B cell (primary cell): ENCODE data around the gene PFKM. TPM values are rescaled to one million over a fixed set of nuclear protein-coding genes. Genes with fewer than 3 reads are reported as not detected.

Experiments used
- ATAC-seq: fragments of 200-7000 bp; cut with Tn5 transposase; one replicate; pipeline ENCODE4 v1.10.0; 2021; ENCODE audit warnings: low read depth, mild to moderate bottlenecking, moderate number of reproducible peaks, moderate library complexity
- CTCF ChIA-PET: fragments of 350-600 bp; sonication (Branson Sonifier 250); formaldehyde crosslinking; loops from one replicate; lab custom pipeline; 2021; ENCODE audit warnings: antibody characterized with exemption, inconsistent platforms; lab: Charles Lee
- POLR2A ChIA-PET: fragments of 350-600 bp; sonication (Branson Sonifier 250); formaldehyde crosslinking; loops from one replicate; lab custom pipeline; 2021; ENCODE audit warnings: antibody characterized with exemption; lab: Charles Lee
- DNase-seq: peaks from one replicate; pipeline ENCODE4 v3.0.0; 2013
- H2AFZ ChIP-seq: 2 replicates; pipeline ENCODE4 v1.6.1; 2012; ENCODE audit warnings: mild to moderate bottlenecking, low read depth, low read length; ENCODE audit not compliant: insufficient read depth, poor library complexity, severe bottlenecking
- H3K27ac ChIP-seq, 2 donors: 1 replicate in 1 of 2; 2 replicates in 1 of 2; pipeline ENCODE4 v1.5.1; 2012 to 2013; ENCODE audit warnings: low read length in 2 of 2, mild to moderate bottlenecking in 2 of 2, moderate library complexity in 1 of 2
- H3K27me3 ChIP-seq, 4 experiments: fragments of 200-600 bp in 1 of 4; sonication (generic) in 1 of 4; replicated peaks in 1 of 4; 1 replicate in 2 of 4; 2 replicates in 2 of 4; pipeline versions ENCODE4 v1.6.1 to v1.7.0; 2013 to 2016; ENCODE audit warnings: low read length in 3 of 4, mild to moderate bottlenecking in 2 of 4, mixed read lengths in 1 of 4, moderate library complexity in 1 of 4; ENCODE audit not compliant: insufficient read depth in 4 of 4, control insufficient read depth in 3 of 4; ENCODE audit errors: control extremely low read depth in 1 of 4
- H3K36me3 ChIP-seq, 2 experiments: replicated peaks in 1 of 2; 1 replicate in 1 of 2; 2 replicates in 1 of 2; pipeline versions ENCODE4 v1.6.1 to v1.7.1; 2013; ENCODE audit warnings: low read length in 1 of 2; ENCODE audit not compliant: insufficient read depth in 2 of 2, control insufficient read depth in 1 of 2; ENCODE audit errors: control extremely low read depth in 1 of 2, extremely low read depth in 1 of 2
- H3K4me1 ChIP-seq, 2 donors: fragments of 200-600 bp in 1 of 2; sonication (generic) in 1 of 2; 1 replicate in 1 of 2; 2 replicates in 1 of 2; pipeline versions ENCODE4 v1.5.1 to v1.6.1; 2013 to 2017; ENCODE audit warnings: low read length in 2 of 2; ENCODE audit not compliant: control insufficient read depth in 2 of 2, insufficient read depth in 2 of 2
- H3K4me2 ChIP-seq: replicated peaks from 2 replicates; pipeline ENCODE3; 2012; ENCODE audit warnings: mild to moderate bottlenecking, low read depth, low read length; ENCODE audit not compliant: poor library complexity, severe bottlenecking
- H3K4me3 ChIP-seq, 5 experiments: fragments of 200-600 bp in 1 of 5; sonication (generic) in 1 of 5; 1 replicate in 3 of 5; 2 replicates in 2 of 5; pipeline versions ENCODE4 v1.5.1 to v1.7.0; 2011 to 2016; ENCODE audit warnings: low read length in 4 of 5, mild to moderate bottlenecking in 4 of 5, low read depth in 2 of 5, control low read depth in 1 of 5, moderate library complexity in 1 of 5; ENCODE audit not compliant: insufficient read depth in 1 of 5; ENCODE audit errors: control extremely low read depth in 1 of 5, extremely low read depth in 1 of 5
- H3K79me2 ChIP-seq: fragments of 200-600 bp; sonication (generic); one replicate; pipeline ENCODE4 v1.6.0; 2016; ENCODE audit warnings: low read length; ENCODE audit not compliant: control insufficient read depth, insufficient read depth
- H3K9ac ChIP-seq: fragments of 200-600 bp; sonication (generic); 2 replicates; pipeline ENCODE4 v1.6.1; 2017; ENCODE audit warnings: mild to moderate bottlenecking, low read length, moderate library complexity
- H3K9me3 ChIP-seq, 3 donors: one replicate each; pipeline versions ENCODE4 v1.6.1 to v1.7.1; 2013; ENCODE audit warnings: low read length in 2 of 3; ENCODE audit not compliant: control insufficient read depth in 2 of 3, insufficient read depth in 1 of 3; ENCODE audit errors: control extremely low read depth in 1 of 3
- H4K20me1 ChIP-seq: 2 replicates; pipeline ENCODE4 v1.6.0; 2012; ENCODE audit warnings: mild to moderate bottlenecking, low read length; ENCODE audit not compliant: insufficient read depth, control insufficient read depth, poor library complexity, severe bottlenecking
- H3K27ac Mint-ChIP-seq: one replicate; pipeline ENCODE4 v1.8.0; 2021; ENCODE audit warnings: mixed read lengths
- H3K27me3 Mint-ChIP-seq: one replicate; pipeline ENCODE4 v1.8.0; 2021; ENCODE audit warnings: mixed read lengths
- H3K4me1 Mint-ChIP-seq: one replicate; pipeline ENCODE4 v1.8.0; 2021; ENCODE audit warnings: mixed read lengths
- H3K4me3 Mint-ChIP-seq: one replicate; pipeline ENCODE4 v1.8.0; 2021; ENCODE audit warnings: mixed read lengths
- H3K9me3 Mint-ChIP-seq: one replicate; pipeline ENCODE4 v1.8.0; 2022; ENCODE audit warnings: mixed read lengths; ENCODE audit not compliant: insufficient read depth
- EZH2 ChIP-seq: IDR thresholded peaks from 2 replicates; pipeline ENCODE4 v1.6.1; 2012; ENCODE audit warnings: borderline replicate concordance, low read depth, mild to moderate bottlenecking, moderate library complexity, low read length; ENCODE audit not compliant: insufficient read depth, poor library complexity, severe bottlenecking
- WGBS: methylation state at CpG from one replicate; pipeline ENCODE4 v1.1.5; 2013; ENCODE audit warnings: missing lambda C conversion rate; ENCODE audit not compliant: insufficient coverage; 5-methylcytosine and 5-hydroxymethylcytosine counted together
- intact Hi-C: fragments of 100-400 bp; cut with micrococcal nuclease; formaldehyde crosslinking; loops from one replicate; pipeline ENCODE4 v1.10.0; 2022
- polyA plus RNA-seq: library from polyadenylated mRNA; depleted of rRNA; stranded (reverse); fragments of >200 nt; gene quantifications from 2 replicates; pipeline ENCODE4 v1.2.3, GENCODE V29; 2012
- total RNA-seq, 2 donors: library from RNA; stranded (reverse); fragments of 120-200 nt in 1 of 2; gene quantifications; 1 replicate in 1 of 2; 2 replicates in 1 of 2; pipeline versions ENCODE4 v1.2.3 to v1.2.4, GENCODE V29; 2013 to 2022
- TF ChIP-seq, protein P1 (sequence below): fragments of 200-600 bp; IDR thresholded peaks from one replicate; pipeline ENCODE4 v1.8.0; 2022; ENCODE audit warnings: antibody characterized with exemption, mild to moderate bottlenecking

PFKM gene
- total and polyA plus RNA-seq, 2 donors (not counting 1 experiment from before 2014, with no cell fraction given) = 20.3 to 43.0 TPM

DNA sequence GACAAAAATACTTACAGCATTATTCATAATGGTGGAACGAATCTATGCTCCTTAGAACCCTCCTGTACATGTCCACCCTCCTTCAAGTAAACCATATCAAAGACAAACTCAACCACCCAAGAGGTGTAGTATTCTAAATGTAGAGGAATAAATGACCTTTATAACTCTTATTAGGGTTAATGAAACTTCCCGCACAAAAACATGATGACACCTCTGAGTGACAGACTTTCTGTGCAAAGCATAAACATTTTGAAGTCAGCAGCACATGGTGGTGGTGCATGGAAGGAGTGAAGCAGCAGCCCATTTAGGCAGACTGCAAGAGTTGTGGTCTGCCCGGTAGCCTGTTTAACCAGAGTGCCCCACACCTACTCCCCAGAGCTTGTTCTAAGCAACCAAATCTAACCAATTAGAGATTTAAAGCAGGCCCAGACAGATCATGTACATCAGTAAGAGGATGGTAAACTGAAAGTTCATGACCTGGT, 38.8 kb downstream of the PFKM start:
- H2AFZ ChIP-seq = peak overlapping the region; percentile 99
- intact Hi-C loops = loop anchor here (1.0 to 2.0 kb wide), 6 partner anchors 25 to 451 kb away; partner anchors contain the start of genes CCDC184, PFKM, RPAP3 and SENP1

DNA sequence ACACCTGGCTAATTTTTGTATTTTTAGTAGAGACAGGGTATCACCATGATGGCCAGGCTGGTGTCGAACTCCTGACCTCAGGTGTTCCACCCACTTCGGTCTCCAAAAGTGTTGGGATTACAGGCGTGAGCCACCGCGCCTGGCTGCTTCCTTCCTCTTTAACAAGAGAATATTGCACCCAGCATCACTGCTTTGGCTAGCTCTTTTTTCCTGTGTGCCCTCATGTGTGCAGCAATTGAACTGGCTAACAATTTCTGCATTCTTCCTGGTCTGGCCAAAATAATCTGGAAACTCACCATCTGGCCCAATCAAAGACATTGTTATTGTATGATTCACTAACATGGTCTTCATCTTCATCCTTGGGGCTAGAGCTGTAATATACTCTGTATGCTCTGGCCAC, 40.9 kb downstream of the PFKM start:
- H3K27ac Mint-ChIP-seq = no peak overlapping the region
- Histone ChIP-seq H3K27me3 (peaks cover 0 to 8% (median 0%) of the 10 kb centered on the region in 4 experiments), H3K4me1 (peaks cover 14 to 15% of the 10 kb centered on the region in 2 donors), H3K36me3 (no peaks in the 10 kb centered on the region), H4K20me1 (no peaks in the 10 kb centered on the region), H3K79me2 (peaks cover 16% of the 10 kb centered on the region), H3K9ac (no peak overlapping the region), H3K27ac (no peak overlapping the region), H2AFZ (no peak overlapping the region), H3K4me3 (no peak overlapping the region), H3K9me3 (no peaks in the 10 kb centered on the region), H3K4me2 (no peak overlapping the region)
- ChIA-PET POLR2A (no interaction called here), CTCF (interaction anchor here (0.6 to 1.7 kb wide), 4 partner anchors 37 to 445 kb away, joined by 3 to 4 read pairs (median 4); partner anchors contain the start of gene SENP1)
- H3K4me1 Mint-ChIP-seq = peaks cover 17% of the 10 kb centered on the region
- H3K27me3 Mint-ChIP-seq = peaks cover 11% of the 10 kb centered on the region
- no peak for ATAC-seq
- TF ChIP-seq EZH2 = no peak
- TF ChIP-seq, protein P1, sequence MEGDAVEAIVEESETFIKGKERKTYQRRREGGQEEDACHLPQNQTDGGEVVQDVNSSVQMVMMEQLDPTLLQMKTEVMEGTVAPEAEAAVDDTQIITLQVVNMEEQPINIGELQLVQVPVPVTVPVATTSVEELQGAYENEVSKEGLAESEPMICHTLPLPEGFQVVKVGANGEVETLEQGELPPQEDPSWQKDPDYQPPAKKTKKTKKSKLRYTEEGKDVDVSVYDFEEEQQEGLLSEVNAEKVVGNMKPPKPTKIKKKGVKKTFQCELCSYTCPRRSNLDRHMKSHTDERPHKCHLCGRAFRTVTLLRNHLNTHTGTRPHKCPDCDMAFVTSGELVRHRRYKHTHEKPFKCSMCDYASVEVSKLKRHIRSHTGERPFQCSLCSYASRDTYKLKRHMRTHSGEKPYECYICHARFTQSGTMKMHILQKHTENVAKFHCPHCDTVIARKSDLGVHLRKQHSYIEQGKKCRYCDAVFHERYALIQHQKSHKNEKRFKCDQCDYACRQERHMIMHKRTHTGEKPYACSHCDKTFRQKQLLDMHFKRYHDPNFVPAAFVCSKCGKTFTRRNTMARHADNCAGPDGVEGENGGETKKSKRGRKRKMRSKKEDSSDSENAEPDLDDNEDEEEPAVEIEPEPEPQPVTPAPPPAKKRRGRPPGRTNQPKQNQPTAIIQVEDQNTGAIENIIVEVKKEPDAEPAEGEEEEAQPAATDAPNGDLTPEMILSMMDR = no peak
- intact Hi-C loops = loop anchor here (10.0 kb wide), 2 partner anchors 255 to 325 kb away; partner anchors contain the start of gene VDR
- no peak overlapping the region for H3K4me3 Mint-ChIP-seq
- WGBS = 55% methylated on average over 5 of the region's 5 CpGs
- H3K9me3 Mint-ChIP-seq = no peaks in the 10 kb centered on the region
- no peak for DNase-seq

More for the DNA sequence above, 38.8 kb downstream of the PFKM start:
- Mint-ChIP-seq H3K4me1 (peaks cover 21% of the 10 kb centered on the region), H3K9me3 (no peaks in the 10 kb centered on the region), H3K27ac (peak overlapping the region; percentile 99), H3K4me3 (peak overlapping the region; percentile 99), H3K27me3 (peaks cover 2% of the 10 kb centered on the region)
- DNase-seq = no peak
- Histone ChIP-seq H3K27me3 (peaks cover 0 to under 1% (median 0%) of the 10 kb centered on the region in 4 experiments), H3K4me3 (peak overlapping the region; percentile 51 to 98 (median 88)), H3K4me2 (peak overlapping the region; percentile 78), H3K9ac (peak overlapping the region; percentile 89), H3K9me3 (no peaks in the 10 kb centered on the region), H3K79me2 (peaks cover 30% of the 10 kb centered on the region), H3K4me1 (peaks cover 14 to 15% of the 10 kb centered on the region in 2 donors), H3K36me3 (peaks cover 0 to 2% of the 10 kb centered on the region in 2 experiments), H4K20me1 (peaks cover 5% of the 10 kb centered on the region), H3K27ac (peak overlapping the region; percentile 67 to 84)
- no CpG with 5 or more reads among the region's 3 CpGs for WGBS
- ChIA-PET CTCF (interaction anchor here (1.0 to 3.1 kb wide), 14 partner anchors 9 to 452 kb away, joined by 3 to 28 read pairs (median 6); partner anchors contain the start of genes CCDC184, PFKM, RPAP3 and SENP1), POLR2A (interaction anchor here (1.0 to 2.2 kb wide), 4 partner anchors 25 to 52 kb away, joined by 4 to 10 read pairs (median 6); partner anchors contain the start of genes CCDC184, PFKM and SENP1)
- TF ChIP-seq EZH2 = no peak
- TF ChIP-seq, protein P1 = no peak
- ATAC-seq = no peak
